Measurements from ENCODE around the gene C1orf185.
"Not testable (repeated sequence)": the region's sequence is repeated elsewhere in the genome, so short reads cannot be mapped to it uniquely, and the experiment has no call there.

The C1orf185 gene

DNA sequence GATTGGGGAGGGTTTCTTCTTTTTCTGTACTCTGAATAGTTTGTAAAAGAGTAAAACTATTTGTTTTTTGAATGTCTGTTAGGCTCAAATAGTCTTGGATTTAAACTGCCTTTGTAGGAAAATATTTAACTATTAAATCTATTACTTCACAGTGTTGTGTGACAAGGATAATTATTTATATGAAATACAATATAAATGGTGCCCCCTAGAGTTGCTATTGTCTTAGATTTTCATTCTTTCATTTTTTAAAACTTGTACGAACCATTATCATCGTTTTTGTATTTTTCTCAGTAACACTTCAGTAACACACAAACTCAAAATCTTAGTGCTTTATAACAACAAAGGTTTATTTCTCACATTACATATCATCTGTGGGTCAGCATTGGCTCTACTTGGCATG lies 37.4 kb downstream of the C1orf185 start:
- DNase-seq: no peak

DNA sequence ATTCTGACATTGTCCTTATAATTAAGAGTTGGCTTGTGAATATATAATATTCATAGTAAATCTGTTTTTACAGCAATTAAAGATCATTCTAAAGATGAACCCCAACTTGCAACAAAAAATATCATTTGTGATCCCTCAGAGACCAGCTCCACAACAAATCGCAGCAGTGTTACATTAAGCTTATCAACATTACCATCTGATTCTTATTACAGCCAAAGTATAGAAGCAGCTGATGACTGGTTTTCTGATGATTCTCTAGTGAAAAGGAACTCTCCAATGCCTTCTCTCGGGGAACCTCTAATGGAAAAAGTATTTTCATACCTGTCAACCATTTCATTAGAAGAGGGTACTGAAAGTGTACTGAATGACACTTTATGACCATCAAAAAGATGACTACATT lies 45.4 kb downstream of the C1orf185 start:
- no peak for DNase-seq

DNA sequence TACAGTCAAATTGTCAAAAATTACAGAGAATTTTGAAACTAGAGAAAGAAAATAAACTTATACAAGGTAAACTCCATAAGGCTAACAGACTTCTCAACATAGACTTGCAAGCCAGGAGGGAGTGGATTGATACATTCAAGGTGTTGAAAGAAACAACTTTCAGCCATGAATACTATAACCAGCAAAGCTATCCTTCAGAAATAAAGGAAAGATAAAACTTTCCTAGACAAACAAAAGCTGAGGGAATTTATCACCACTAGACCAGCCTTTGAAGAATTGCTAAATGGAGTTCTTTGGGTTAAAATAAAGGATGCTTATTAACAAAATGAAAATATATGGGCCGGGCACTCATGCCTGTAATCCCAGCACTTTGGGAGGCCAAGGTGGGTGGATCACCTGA lies 52.7 kb downstream of the C1orf185 start:
- no peak for DNase-seq

DNA sequence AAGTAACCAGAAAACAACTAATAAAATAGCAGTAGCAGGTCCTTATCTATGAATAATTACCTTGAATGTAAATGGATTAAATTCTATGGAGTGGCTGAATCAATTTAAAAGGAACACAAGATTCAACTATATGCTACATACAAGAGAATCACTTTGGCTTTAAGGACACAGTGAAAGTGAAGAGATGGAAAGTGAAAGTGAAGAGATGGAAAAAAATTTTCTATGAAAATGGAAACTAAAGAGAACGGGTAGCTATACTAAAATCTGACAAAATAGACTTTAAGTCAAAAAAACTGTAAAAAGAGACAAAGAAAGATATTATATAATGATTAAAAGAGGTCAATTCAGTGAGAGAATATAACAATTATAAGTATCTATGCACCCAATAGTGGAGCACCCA lies 54.7 kb downstream of the C1orf185 start:
- DNase-seq: no peak

DNA sequence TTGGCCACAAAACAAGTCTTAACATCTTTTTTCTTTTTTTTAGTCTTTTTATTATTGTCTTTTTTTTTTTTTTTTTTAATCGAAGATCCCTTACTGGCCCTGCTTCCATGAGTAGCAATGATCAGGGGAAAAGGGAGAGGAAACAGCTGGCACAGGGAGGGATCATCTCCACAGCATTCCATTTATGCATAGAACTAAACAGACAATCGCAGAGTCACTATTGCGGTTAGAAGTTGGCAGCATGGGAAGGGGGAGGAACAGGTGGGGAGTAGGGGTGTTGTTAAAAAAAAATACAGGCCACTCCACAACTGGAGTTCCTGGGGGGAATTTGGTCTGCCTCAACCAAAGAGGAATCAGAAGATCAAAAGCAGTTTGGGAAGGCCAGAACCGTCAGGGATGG lies 55.4 kb downstream of the C1orf185 start:
- DNase-seq: no peak

DNA sequence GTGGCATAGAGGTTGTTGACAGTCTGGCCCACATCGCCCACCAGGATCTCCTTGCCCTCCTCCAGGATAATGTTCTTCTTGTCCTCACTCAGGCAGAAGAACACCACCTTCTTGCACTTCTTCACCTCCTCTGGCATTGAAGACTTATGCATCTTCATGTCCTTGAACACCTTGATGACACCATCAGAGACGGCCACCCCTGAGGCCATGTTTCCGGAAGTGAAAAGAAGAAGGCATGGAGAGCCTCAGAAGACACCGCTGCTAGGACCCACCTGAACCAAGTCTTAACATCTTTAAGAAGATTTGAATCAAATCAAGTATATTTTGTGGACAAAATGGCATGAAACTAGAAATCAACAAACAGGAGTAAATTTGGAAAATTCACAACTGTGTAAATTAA lies 56.2 kb downstream of the C1orf185 start:
- DNase-seq: no peak

DNA sequence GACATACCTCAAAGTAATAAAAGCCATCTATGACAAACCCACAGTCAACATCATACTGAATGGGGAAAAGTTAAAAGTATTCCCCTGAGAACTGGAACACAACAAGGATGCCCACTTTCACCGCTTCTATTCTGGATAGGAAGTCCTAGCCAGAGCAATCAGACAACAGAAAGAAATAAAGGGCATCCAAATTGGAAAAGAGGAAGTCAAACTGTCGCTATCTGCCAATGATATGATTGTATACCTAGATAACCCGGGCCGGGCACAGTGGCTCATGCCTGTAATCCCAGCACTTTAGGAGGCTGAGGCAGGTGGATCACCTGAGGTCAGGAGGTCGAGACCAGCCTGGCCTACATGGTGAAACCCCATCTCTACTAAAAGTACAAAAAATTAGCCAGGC lies 60.5 kb downstream of the C1orf185 start:
- not testable (repeated sequence) for DNase-seq

DNA sequence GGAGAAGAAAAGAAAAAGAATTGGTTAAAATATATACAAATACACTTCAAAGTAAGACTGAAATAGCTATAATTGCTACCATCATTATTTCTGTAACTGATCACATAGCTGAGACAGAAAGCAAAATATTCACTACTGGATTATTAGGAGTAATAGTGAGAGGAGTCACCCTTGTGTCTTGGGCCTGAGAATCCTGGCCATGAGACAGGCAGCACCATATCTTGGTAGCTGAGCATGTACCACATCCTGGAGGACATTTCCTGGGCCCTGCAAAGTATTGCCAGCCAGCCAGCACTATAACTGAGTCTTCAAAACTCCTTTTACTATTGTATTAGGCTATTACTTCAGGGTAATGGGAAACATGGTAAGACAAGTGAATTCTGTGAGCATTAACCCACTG lies 63.5 kb downstream of the C1orf185 start:
- no peak for DNase-seq

DNA sequence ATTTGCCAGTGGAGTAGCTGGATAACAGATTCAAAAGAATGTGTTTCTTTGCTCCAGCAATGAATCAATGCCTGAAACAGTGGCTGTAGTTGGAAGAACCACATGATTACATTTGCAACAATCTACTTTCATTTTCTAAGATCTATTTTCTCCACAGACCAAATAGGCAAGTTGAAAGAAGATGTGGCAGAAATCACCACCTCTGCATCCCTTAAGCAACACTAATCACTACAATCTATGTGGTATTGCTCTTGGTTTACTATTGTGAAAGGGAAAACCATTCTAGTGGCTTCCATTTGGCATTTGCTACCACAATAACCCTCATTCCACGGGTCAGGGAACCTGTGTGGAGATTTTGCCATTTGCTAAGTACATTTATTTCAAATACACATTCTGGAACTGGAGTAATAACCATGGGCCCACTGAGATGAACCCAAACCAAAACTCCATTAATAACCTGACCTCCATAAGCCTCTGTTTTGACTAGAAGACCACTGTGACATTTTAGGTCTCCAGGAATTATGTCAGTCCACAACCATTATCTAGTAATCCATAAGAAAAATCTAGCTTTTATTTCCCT lies 66.3 kb downstream of the C1orf185 start:
- DNase-seq: no peak

DNA sequence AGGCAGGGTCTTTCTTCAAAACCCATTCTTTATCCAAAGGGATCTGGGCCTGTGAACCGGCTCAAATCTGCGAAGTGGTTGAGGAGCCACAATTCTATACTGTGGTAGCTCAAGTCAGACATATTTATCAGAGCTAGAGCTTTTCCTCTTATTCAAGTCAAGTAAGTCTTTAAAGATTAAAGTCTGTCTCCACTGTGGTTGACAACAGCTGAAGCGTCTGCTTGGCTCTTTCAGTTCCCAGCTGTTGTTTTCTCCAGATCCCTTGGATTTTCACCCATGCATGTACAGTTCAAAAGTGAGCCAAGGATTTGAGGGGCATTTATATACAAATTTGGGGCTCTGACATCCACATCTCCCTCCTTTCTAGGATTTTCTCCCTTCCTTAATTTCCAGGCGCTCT lies 66.9 kb downstream of the C1orf185 start:
- DNase-seq: no peak

DNA sequence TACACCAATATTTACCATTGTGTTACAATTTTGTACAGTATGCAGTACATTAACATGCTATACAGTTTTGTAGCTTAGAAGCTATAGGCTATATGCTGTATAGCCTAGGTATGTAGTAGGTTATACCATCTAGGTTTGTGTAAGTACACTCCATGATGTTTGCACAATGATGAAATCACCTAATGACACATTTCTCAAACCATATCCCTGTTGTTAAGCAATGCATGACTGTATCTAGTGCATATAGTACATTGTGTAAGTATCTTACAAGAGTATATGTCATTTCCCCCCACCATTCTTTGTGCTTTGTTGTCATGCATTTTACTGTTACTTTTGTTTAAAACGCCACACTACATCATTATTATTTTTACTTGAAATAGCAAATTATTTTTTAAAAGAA lies 68.3 kb downstream of the C1orf185 start:
- no peak for DNase-seq

DNA sequence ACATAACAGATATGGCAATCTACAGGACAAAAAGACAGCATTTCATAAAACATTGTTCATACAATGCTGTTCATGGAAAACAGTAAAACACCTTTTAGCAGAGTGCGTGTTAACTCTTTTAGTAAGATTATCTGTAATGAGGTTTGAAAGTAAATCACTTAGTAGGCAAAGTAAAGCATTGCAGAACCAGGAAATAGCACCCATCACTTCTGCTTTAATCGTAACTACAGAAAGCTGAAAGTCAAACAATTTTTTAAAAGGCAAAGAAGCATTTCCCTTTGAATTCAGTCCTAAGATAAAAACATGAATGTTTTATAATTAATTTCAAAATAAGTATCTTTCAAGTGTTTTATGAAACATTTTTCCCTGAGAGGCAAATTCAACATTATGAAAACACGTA lies 70.8 kb downstream of the C1orf185 start:
- no peak for DNase-seq

DNA sequence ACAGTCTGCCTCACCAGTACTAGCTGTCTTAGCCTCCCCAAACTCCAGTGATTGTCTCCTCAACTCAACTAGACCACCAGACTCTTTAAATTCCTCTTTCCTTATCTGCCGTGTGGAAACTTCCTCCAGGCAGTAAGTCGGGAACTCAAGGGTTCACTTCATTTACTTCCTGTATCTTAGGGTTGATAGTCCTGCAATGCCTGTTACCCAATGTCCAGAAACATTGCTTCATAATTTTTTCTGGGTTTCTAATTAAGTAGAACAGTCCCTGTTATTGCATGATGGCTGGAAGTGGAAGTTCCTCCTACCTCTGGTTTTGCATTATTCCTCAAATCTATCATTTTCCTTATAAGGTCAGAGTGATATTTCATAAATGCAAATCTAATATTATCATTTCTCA lies 73.2 kb downstream of the C1orf185 start:
- DNase-seq: no peak

DNA sequence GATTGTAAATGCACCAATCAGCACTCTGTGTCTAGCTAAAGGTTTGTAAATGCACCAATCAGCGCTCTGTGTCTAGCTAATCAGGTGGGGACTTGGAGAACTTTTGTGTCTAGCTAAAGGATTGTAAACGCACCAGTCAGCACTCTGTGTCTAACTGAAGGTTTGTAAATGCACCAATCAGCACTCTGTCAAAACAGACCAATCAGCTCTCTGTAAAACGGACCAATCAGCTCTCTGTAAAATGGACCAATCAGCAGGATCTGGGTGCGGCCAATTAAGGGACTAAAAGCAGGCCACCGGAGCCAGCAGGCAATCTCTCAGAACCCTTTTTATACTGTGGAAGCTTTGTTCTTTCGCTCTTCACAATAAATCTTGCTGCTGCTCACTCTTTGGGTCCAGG lies 76.0 kb downstream of the C1orf185 start:
- DNase-seq: not testable (repeated sequence)

DNA sequence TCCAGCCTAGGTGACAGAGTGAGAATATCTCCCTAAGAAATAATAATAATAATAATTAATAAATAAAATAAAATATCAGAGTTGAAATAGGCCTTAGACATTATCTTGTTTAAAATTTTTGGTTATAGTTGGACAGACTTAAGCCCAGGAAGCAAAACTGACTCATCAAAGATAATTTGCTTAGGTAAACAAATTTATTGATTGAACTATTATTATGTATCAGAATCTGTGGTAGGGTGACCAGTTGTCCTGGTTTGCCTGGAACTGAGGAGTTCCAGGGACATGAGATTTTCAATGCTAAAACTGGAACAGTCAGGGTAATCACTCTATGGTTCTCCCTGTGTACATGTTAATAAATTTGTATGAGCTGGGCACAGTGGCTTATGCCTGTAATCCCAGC lies 86.2 kb downstream of the C1orf185 start:
- no peak for DNase-seq

DNA sequence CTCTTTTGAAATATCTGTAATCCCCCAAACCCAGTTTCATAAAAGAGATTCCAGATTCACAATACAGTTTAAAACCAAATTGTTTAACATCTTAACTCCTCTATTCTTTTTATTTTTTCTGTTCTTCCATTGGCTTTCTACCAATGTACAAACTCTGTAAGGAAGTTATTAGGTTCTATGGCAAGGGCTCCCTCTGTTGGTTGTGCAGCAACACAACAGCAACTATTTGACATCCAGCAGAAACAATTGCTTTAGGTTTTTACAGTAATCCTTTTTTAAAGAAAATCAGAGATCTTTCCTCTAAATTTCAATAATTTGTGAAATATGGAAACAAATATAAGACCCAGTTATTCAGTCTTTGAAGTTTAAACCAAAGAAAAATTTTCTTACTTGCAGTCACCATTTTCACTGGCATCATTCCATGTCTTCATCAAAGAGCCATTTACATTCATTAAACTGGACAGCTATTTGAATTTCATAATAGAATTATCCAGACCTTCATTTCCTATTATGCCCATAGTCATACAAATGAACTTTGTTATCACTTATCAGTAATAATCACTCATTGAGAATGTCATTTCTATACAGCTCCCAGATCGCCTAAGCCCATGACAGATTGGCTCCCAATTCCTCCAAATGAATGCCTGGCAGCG lies 87.5 kb downstream of the C1orf185 start:
- DNase-seq: peak; percentile 40

DNA sequence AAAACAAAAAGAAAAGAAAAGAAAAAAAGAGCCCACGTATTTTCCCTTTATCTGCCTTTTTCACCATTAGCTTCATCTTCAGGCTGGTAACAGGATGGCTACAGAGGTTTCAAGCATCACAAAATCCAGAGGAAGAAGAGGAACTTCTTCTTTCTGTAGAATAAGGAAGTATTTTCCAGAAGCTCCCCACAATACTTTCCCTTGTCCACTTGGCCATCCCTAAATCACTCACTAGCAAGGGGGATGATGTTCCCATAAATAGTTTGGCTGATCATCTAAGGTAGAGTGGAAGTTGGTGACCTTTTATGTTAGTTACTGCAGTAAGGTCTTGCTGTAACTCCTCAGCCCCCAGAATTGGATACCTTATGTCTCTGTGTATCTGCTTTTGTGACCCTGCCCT lies 88.9 kb downstream of the C1orf185 start:
- DNase-seq: no peak

DNA sequence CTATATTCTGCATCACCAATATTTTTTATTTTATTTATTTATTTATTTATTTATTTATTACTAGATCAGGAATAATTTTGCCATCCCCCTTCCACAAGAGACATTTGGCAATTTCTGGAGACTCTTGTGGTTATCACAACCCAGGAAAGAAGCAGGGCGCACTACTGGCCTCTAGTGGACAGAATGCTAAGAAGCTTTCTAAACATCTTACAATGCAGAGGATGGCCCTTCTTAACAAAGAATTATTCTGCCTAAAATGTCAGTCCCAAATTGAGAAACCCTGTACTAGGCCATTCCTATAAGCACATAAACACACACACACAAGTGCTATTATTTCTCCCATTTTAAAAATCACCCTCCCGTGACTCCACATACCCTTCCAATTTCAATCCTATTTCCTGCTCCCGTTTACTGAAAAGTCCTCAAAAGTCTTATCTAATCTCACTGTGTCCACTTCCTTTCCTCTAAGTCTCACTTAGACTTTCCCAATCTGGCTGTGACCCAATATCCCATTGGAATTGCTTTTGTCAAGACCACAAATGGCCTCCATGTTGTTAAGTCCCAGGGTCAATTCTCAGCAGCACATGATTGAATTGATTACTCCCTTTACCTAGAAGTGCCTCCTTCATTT lies 90.3 kb downstream of the C1orf185 start:
- peak; percentile 44 for DNase-seq

DNA sequence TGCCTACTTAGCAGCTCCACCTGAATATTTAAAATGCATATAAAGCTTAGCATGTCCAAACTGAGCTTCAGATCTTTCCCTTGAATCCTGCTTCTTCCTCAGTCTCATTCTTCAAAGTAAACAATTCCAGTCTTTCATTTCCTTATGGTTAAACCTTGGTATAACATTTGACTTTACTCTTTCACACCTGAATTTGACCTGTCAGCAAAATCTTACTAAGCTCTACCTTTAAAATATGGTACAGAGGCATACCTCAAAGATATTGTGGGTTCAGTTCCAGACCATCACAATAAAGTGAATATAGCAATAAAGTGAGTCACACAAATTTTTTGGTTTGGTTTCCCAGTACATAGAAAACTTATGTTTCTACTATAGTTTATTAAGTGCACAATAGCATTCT lies 91.5 kb downstream of the C1orf185 start:
- DNase-seq: no peak
